Gastroesophageal sphincter (tissue), 4 donors: ENCODE measurements around the gene ECHS1. TPM values are rescaled to one million over a fixed set of nuclear protein-coding genes. Genes with fewer than 3 reads are reported as not detected.

Source experiments
- ATAC-seq: fragments of 150-250 bp; one replicate; pipeline ENCODE4 v1.9.1; 2016; ENCODE audit warnings: mild to moderate bottlenecking, moderate library complexity
- H3K27ac ChIP-seq, 4 donors: fragments of 200-600 bp; sonication (generic) in 3 of 4; 1 replicate in 3 of 4; 2 replicates in 1 of 4; pipeline ENCODE4 v1.5.1; 2016 to 2019
- H3K27me3 ChIP-seq: fragments of 200-600 bp; sonication (generic); one replicate; pipeline ENCODE4 v1.5.1; 2019
- H3K36me3 ChIP-seq, 2 donors: fragments of 200-600 bp; sonication (generic); one replicate each; pipeline ENCODE4 v1.5.1; 2019; ENCODE audit warnings: control low read depth in 1 of 2
- H3K4me1 ChIP-seq, 3 donors: fragments of 200-600 bp; sonication (generic); 1 replicate in 2 of 3; 2 replicates in 1 of 3; pipeline ENCODE4 v1.5.1; 2016 to 2019; ENCODE audit warnings: control low read depth in 2 of 3
- H3K4me3 ChIP-seq, 2 donors: fragments of 200-600 bp; sonication (generic); one replicate each; pipeline ENCODE4 v1.5.1; 2019; ENCODE audit warnings: mild to moderate bottlenecking in 1 of 2, moderate library complexity in 1 of 2
- H3K9me3 ChIP-seq, 3 donors: fragments of 200-600 bp; sonication (generic); one replicate each; pipeline ENCODE4 v1.5.1; 2017 to 2019; ENCODE audit warnings: control low read depth in 2 of 3
- CTCF ChIP-seq, 4 experiments: fragments of 200-600 bp in 2 of 4; fragments of 450-650 bp in 2 of 4; sonication (generic) in 1 of 4; IDR thresholded peaks; one replicate each; pipeline ENCODE4 v1.5.1; 2017 to 2019; ENCODE audit warnings: antibody characterized with exemption in 4 of 4, mild to moderate bottlenecking in 2 of 4, moderate library complexity in 2 of 4
- EP300 ChIP-seq: sonication (generic); formaldehyde crosslinking; IDR thresholded peaks from one replicate; pipeline ENCODE4 v1.6.1; 2017; ENCODE audit warnings: antibody characterized with exemption, mild to moderate bottlenecking
- POLR2A ChIP-seq, 2 donors: fragments of 450-650 bp; IDR thresholded peaks; one replicate each; pipeline ENCODE4 v1.6.1; 2017; ENCODE audit warnings: antibody characterized with exemption in 2 of 2, mild to moderate bottlenecking in 2 of 2, moderate library complexity in 1 of 2
- POLR2AphosphoS5 ChIP-seq: sonication (generic); formaldehyde crosslinking; IDR thresholded peaks from one replicate; pipeline ENCODE4 v1.6.1; 2017; ENCODE audit warnings: antibody characterized with exemption
- WGBS, 2 donors: methylation state at CpG; one replicate each; pipeline ENCODE4 v1.1.5; 2018; ENCODE audit warnings: low coverage in 1 of 2; 5-methylcytosine and 5-hydroxymethylcytosine counted together
- total RNA-seq, 4 donors: library from RNA; depleted of rRNA; stranded (reverse); fragments of >200 nt; gene quantifications; one replicate each; pipeline ENCODE4 v1.1.0, GENCODE V29; 2016

The ECHS1 gene
- total RNA-seq, 4 donors from 2014 or later, result 67.7 to 81.8 (median 72.4) TPM

- no peak overlapping the region for H3K27ac ChIP-seq
- peaks cover 26% of the 10 kb centered on the region for H3K27me3 ChIP-seq
- 43 to 63% methylated on average over 3 to 4 of the region's 17 CpGs for WGBS, 2 donors
- no peak overlapping the region for H3K4me3 ChIP-seq
- no peaks in the 10 kb centered on the region for H3K9me3 ChIP-seq
- H3K4me1 ChIP-seq, result peaks cover 0 to 24% (median 11%) of the 10 kb centered on the region in 3 donors
- no peak for ATAC-seq
- TF ChIP-seq EP300, result no peak
- TF ChIP-seq CTCF (IDR thresholded peaks at IDR 0.05), result no peak
- no peak for TF ChIP-seq POLR2AphosphoS5
- TF ChIP-seq POLR2A (IDR thresholded peaks at IDR 0.05), result no peak
- peaks cover 0 to 43% of the 10 kb centered on the region in 2 donors for H3K36me3 ChIP-seq
Measured at GRCh38 chr10:133359972-133360610, 13.1 kb downstream of the ECHS1 start.

GRCh38 chr10:133359554-133359971 is 13.6 kb downstream of the ECHS1 start:
- Histone ChIP-seq H3K36me3 (peaks cover 0 to 43% of the 10 kb centered on the region in 2 donors), H3K4me1 (peaks cover 0 to 24% (median 11%) of the 10 kb centered on the region in 3 donors), H3K9me3 (no peaks in the 10 kb centered on the region), H3K27ac (no peak overlapping the region), H3K27me3 (peaks cover 32% of the 10 kb centered on the region), H3K4me3 (no peak overlapping the region)
- ATAC-seq, result no peak
- TF ChIP-seq POLR2A (IDR thresholded peaks at IDR 0.05), result no peak
- TF ChIP-seq POLR2AphosphoS5, result no peak
- no peak for TF ChIP-seq EP300
- TF ChIP-seq CTCF (IDR thresholded peaks at IDR 0.05), result no peak
- WGBS, 2 donors, result 25 to 75% methylated on average over 1 to 2 of the region's 6 CpGs

GRCh38 chr10:133358925-133359310 is 14.2 kb downstream of the ECHS1 start:
- Histone ChIP-seq H3K27me3 (peaks cover 37% of the 10 kb centered on the region), H3K4me3 (no peak overlapping the region), H3K4me1 (peaks cover 0 to 24% (median 11%) of the 10 kb centered on the region in 3 donors), H3K27ac (peak overlapping the region in 3 of 4 donors; percentile 34 to 76 (median 66)), H3K36me3 (peaks cover 0 to 37% of the 10 kb centered on the region in 2 donors), H3K9me3 (no peaks in the 10 kb centered on the region)
- no peak for ATAC-seq
- TF ChIP-seq EP300 (no peak), CTCF (IDR thresholded peaks at IDR 0.05) (no peak), POLR2AphosphoS5 (no peak), POLR2A (IDR thresholded peaks at IDR 0.05) (no peak)
- no CpG with 5 or more reads among the region's 11 CpGs for WGBS, 2 donors

GRCh38 chr10:133358162-133358924 is 14.8 kb downstream of the ECHS1 start:
- peak; percentile 26 for ATAC-seq
- Histone ChIP-seq H3K4me3 (peak overlapping the region in 1 of 2 donors; percentile 69), H3K27ac (peak overlapping the region in 3 of 4 donors; percentile 34 to 76 (median 66)), H3K4me1 (peaks cover 0 to 24% (median 11%) of the 10 kb centered on the region in 3 donors), H3K36me3 (peaks cover 0 to 31% of the 10 kb centered on the region in 2 donors), H3K27me3 (peaks cover 37% of the 10 kb centered on the region), H3K9me3 (no peaks in the 10 kb centered on the region)
- 80% methylated on average over 1 of the region's 41 CpGs; no CpG with 5 or more reads in 1 of the 2 donors for WGBS, 2 donors
- TF ChIP-seq CTCF (IDR thresholded peaks at IDR 0.05) (no peak), POLR2AphosphoS5 (no peak), EP300 (no peak), POLR2A (IDR thresholded peaks at IDR 0.05) (no peak)
